ENCODE measurements around the gene HOXA9. TPM values are rescaled to one million over a fixed set of nuclear protein-coding genes. Genes with fewer than 3 reads are reported as not detected.
A peak's percentile ranks its signal among the peaks of the same experiment; 100 is the strongest.

Gene HOXA9
- total and polyA plus RNA-seq, 2 of the 8 experiments (the other 6 are each of a cell fraction or from before 2014, with no cell fraction given): not detected

- TF ChIP-seq SUZ12 (IDR thresholded peaks at IDR 0.05; ENCODE audit: low read length) (peak; percentile 91), CBX5 (IDR thresholded peaks at IDR 0.05; ENCODE audit: low read depth, low read length) (no peak), SP2 (IDR thresholded peaks at IDR 0.05; ENCODE audit: low read length) (no peak), EZH2 (IDR thresholded peaks at IDR 0.05; ENCODE audit: low read depth, low read length, severe bottlenecking) (peak; percentile 90), GABPA (IDR thresholded peaks at IDR 0.05; ENCODE audit: borderline replicate concordance, insufficient read depth, low read length) (no peak), ATF2 (IDR thresholded peaks at IDR 0.05; ENCODE audit: low read length) (no peak), SP1 (IDR thresholded peaks at IDR 0.05; ENCODE audit: low read depth, low read length) (no peak), CREB1 (IDR thresholded peaks at IDR 0.05) (peak; percentile 37; the same call in 1 of the 2 replicates), TEAD4 (IDR thresholded peaks at IDR 0.05; ENCODE audit: low read depth, low read length) (peak; percentile 48), CTBP2 (IDR thresholded peaks at IDR 0.05; ENCODE audit: borderline replicate concordance, insufficient read depth, insufficient read length, low read length) (no peak), FOSL1 (IDR thresholded peaks at IDR 0.05; ENCODE audit: insufficient read depth, low read depth, low read length) (no peak), RBBP5 (IDR thresholded peaks at IDR 0.05; ENCODE audit: borderline replicate concordance, low read depth, low read length) (no peak), ASH2L (IDR thresholded peaks at IDR 0.05; ENCODE audit: low read length) (no peak), POLR2AphosphoS5 (IDR thresholded peaks at IDR 0.05; ENCODE audit: low read depth, low read length) (no peak), BCL11A (IDR thresholded peaks at IDR 0.05; ENCODE audit: low read depth in 2 of 2, low read length in 2 of 2) (no peak), SAP30 (IDR thresholded peaks at IDR 0.05; ENCODE audit: insufficient read depth, insufficient replicate concordance, low read length) (no peak), CBX8 (IDR thresholded peaks at IDR 0.05; ENCODE audit: borderline replicate concordance, low read depth, low read length) (no peak), RXRA (IDR thresholded peaks at IDR 0.05; ENCODE audit: insufficient read depth, low read depth, low read length) (no peak), SIRT6 (IDR thresholded peaks at IDR 0.05; ENCODE audit: low read length) (no peak), SP4 (IDR thresholded peaks at IDR 0.05; ENCODE audit: low read length) (no peak), BRCA1 (IDR thresholded peaks at IDR 0.05; ENCODE audit: low read depth, low read length) (no peak)
- TF ChIP-seq, protein P1, sequence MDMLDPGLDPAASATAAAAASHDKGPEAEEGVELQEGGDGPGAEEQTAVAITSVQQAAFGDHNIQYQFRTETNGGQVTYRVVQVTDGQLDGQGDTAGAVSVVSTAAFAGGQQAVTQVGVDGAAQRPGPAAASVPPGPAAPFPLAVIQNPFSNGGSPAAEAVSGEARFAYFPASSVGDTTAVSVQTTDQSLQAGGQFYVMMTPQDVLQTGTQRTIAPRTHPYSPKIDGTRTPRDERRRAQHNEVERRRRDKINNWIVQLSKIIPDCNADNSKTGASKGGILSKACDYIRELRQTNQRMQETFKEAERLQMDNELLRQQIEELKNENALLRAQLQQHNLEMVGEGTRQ (IDR thresholded peaks at IDR 0.05; ENCODE audit: low read length): peak; percentile 69
Observed at GRCh38 chr7:27143023-27143949, 22.1 kb downstream of the HOXA9 start, which contains the start of gene HOXA5 (continued).

All from H1 (cell line).